Measurements from ENCODE around the gene PTPN22. TPM values are rescaled to one million over a fixed set of nuclear protein-coding genes. Genes with fewer than 3 reads are reported as not detected.

The PTPN22 gene
- total and polyA plus RNA-seq, 9 of the 15 experiments (the other 6 are each of a cell fraction or from before 2014, with no cell fraction given) = 0.45 to 4.6 (median 1.1) TPM

- TF ChIP-seq ATF2 (CRISPR knock-in tag; IDR thresholded peaks at IDR 0.05) = no peak
- peak; percentile 88 to 89 for TF ChIP-seq RAD21 (CRISPR knock-in tag; conservative IDR thresholded peaks at IDR 0.05 in 1 of 2, IDR thresholded peaks at IDR 0.05 in 1 of 2)
- TF ChIP-seq ZNF778 (CRISPR knock-in tag; IDR thresholded peaks at IDR 0.05) = no peak
- peak; percentile 62 for TF ChIP-seq SMC3 (conservative IDR thresholded peaks at IDR 0.05; ENCODE audit: insufficient read depth, low read depth, low read length)
- 0 out of 2 replicates have a peak, but pooled peaks have one; percentile 18 for TF ChIP-seq FOSL1 (tag; conservative IDR thresholded peaks at IDR 0.05)
- no peak for TF ChIP-seq ARNT (IDR thresholded peaks at IDR 0.05)
- peak; percentile 47; the same call in 1 of the 2 replicates for TF ChIP-seq POLR2H (tag; IDR thresholded peaks at IDR 0.05; ENCODE audit: low read depth)
- no peak for TF ChIP-seq CTBP1 (IDR thresholded peaks at IDR 0.05; ENCODE audit: borderline replicate concordance)
- peak; percentile 84 for TF ChIP-seq REST (IDR thresholded peaks at IDR 0.05; ENCODE audit: borderline replicate concordance)
- TF ChIP-seq REST (CRISPR knock-in tag; IDR thresholded peaks at IDR 0.05; ENCODE audit: low read depth) = no peak
- TF ChIP-seq ZNF354B (CRISPR knock-in tag; IDR thresholded peaks at IDR 0.05) = no peak
- no peak for TF ChIP-seq ZBTB49 (CRISPR knock-in tag; IDR thresholded peaks at IDR 0.05; ENCODE audit: borderline replicate concordance)
- TF ChIP-seq ZNF384 (IDR thresholded peaks at IDR 0.05; ENCODE audit: low read depth, low read length) = peak; percentile 61; the same call in 1 of the 2 replicates
- TF ChIP-seq ZNF639 (CRISPR knock-in tag; conservative IDR thresholded peaks at IDR 0.05 in 1 of 2, IDR thresholded peaks at IDR 0.05 in 1 of 2) = 0 out of 4 replicates have a peak, but pooled peaks of 1 of the 2 experiments have one; percentile 28
These were observed 35.7 kb downstream of the PTPN22 start (continued) for GRCh38 chr1:113835686-113836290.

All from K562 (cell line).